H7 (cell line): Measurements from ENCODE around the gene HOMER3. TPM values are rescaled to one million over a fixed set of nuclear protein-coding genes. Genes with fewer than 3 reads are reported as not detected.
A peak's percentile ranks its signal among the peaks of the same experiment; 100 is the strongest.
"Not testable (repeated sequence)": the region's sequence is repeated elsewhere in the genome, so short reads cannot be mapped to it uniquely, and the experiment has no call there.

Source experiments
- DNase-seq: peaks from one replicate; pipeline ENCODE4 v3.0.0; 2012
- H3K27me3 ChIP-seq: 2 replicates; pipeline ENCODE4 v1.6.0; 2011; ENCODE audit warnings: mild to moderate bottlenecking, low read length; ENCODE audit not compliant: control insufficient read depth, insufficient read depth
- H3K36me3 ChIP-seq: replicated peaks from 2 replicates; pipeline ENCODE4 v1.5.1; 2011; ENCODE audit warnings: low read length; ENCODE audit not compliant: control insufficient read depth, insufficient read depth
- H3K4me3 ChIP-seq: 2 replicates; pipeline ENCODE4 v1.5.1; 2011; ENCODE audit warnings: low read depth, mild to moderate bottlenecking, control low read depth, low read length, moderate library complexity; ENCODE audit not compliant: insufficient read depth
- total RNA-seq: library from RNA; depleted of rRNA; stranded (reverse); fragments of >200 nt; shearing (Covaris generic); gene quantifications from 2 replicates; pipeline ENCODE4 v1.2.3, GENCODE V29; 2014

HOMER3 gene
- total RNA-seq, 1 experiment from 2014 or later = 25.1 TPM

GRCh38 chr19:18922228-18922985 is 18.6 kb downstream of the HOMER3 start:
- DNase-seq = no peak
- Histone ChIP-seq H3K4me3 (no peak overlapping the region), H3K36me3 (peaks cover 15% of the 10 kb centered on the region), H3K27me3 (no peaks in the 10 kb centered on the region)

- peaks cover 15% of the 10 kb centered on the region for H3K36me3 ChIP-seq
- no peak for DNase-seq
- H3K4me3 ChIP-seq = no peak overlapping the region
- no peaks in the 10 kb centered on the region for H3K27me3 ChIP-seq
These were observed 19.4 kb downstream of the HOMER3 start for GRCh38 chr19:18921593-18921992.

GRCh38 chr19:18920400-18920799 is 20.6 kb downstream of the HOMER3 start:
- Histone ChIP-seq H3K27me3 (no peaks in the 10 kb centered on the region), H3K36me3 (peaks cover 9% of the 10 kb centered on the region), H3K4me3 (peak overlapping the region; percentile 91)
- DNase-seq = no peak

- H3K27me3 ChIP-seq = no peaks in the 10 kb centered on the region
- peak overlapping the region; percentile 91 for H3K4me3 ChIP-seq
- peaks cover 9% of the 10 kb centered on the region for H3K36me3 ChIP-seq
- DNase-seq = no peak
These were observed 21.2 kb downstream of the HOMER3 start for GRCh38 chr19:18919900-18920214.

- H3K4me3 ChIP-seq = peak within 1 kb of the TSS; percentile 91
- no peaks in the 10 kb centered on the region for H3K27me3 ChIP-seq
- peaks cover 7% of the 10 kb centered on the region for H3K36me3 ChIP-seq
- peak; percentile 100 for DNase-seq
These were observed 21.7 kb downstream of the HOMER3 start, which contains the start of the genes COPE and DDX49 for GRCh38 chr19:18919086-18919899. COPE (minus strand) TSS chr19:18919387; CDS start chr19:18919348, 39 bp downstream. DDX49 (plus strand) TSS chr19:18919715; CDS start chr19:18919742, 27 bp downstream.

GRCh38 chr19:18917593-18917992 is 23.4 kb downstream of the HOMER3 start:
- H3K36me3 ChIP-seq, H3K27me3 ChIP-seq, DNase-seq, H3K4me3 ChIP-seq: not testable (repeated sequence)

- H3K27me3 ChIP-seq = no peaks in the 10 kb centered on the region
- peak; percentile 90 for DNase-seq
- H3K36me3 ChIP-seq = no peaks in the 10 kb centered on the region; the same call in none of the 2 replicates
- no peak overlapping the region for H3K4me3 ChIP-seq
These were observed 25.4 kb downstream of the HOMER3 start for GRCh38 chr19:18915639-18916038.

GRCh38 chr19:18913466-18913865 is 27.6 kb downstream of the HOMER3 start:
- no peak for DNase-seq
- Histone ChIP-seq H3K4me3 (no peak overlapping the region), H3K36me3 (no peaks in the 10 kb centered on the region; the same call in none of the 2 replicates), H3K27me3 (no peaks in the 10 kb centered on the region)

GRCh38 chr19:18912933-18913332 is 28.1 kb downstream of the HOMER3 start:
- H3K4me3 ChIP-seq = no peak overlapping the region
- H3K27me3 ChIP-seq = no peaks in the 10 kb centered on the region
- H3K36me3 ChIP-seq = no peaks in the 10 kb centered on the region; the same call in none of the 2 replicates
- no peak for DNase-seq

- H3K27me3 ChIP-seq = no peaks in the 10 kb centered on the region
- no peaks in the 10 kb centered on the region; the same call in none of the 2 replicates for H3K36me3 ChIP-seq
- DNase-seq = no peak
- H3K4me3 ChIP-seq = no peak overlapping the region
These were observed 30.1 kb downstream of the HOMER3 start for GRCh38 chr19:18910801-18911436.

- Histone ChIP-seq H3K36me3 (no peaks in the 10 kb centered on the region; the same call in none of the 2 replicates), H3K4me3 (no peak overlapping the region), H3K27me3 (no peaks in the 10 kb centered on the region)
- DNase-seq = no peak
These were observed 31.0 kb downstream of the HOMER3 start for GRCh38 chr19:18910010-18910409.

GRCh38 chr19:18908917-18909619 is 31.9 kb downstream of the HOMER3 start:
- no peak overlapping the region for H3K4me3 ChIP-seq
- no peaks in the 10 kb centered on the region; the same call in none of the 2 replicates for H3K36me3 ChIP-seq
- no peaks in the 10 kb centered on the region for H3K27me3 ChIP-seq
- no peak for DNase-seq

GRCh38 chr19:18906605-18907519 is 34.2 kb downstream of the HOMER3 start:
- H3K36me3 ChIP-seq = no peaks in the 10 kb centered on the region; the same call in none of the 2 replicates
- DNase-seq = no peak
- no peaks in the 10 kb centered on the region for H3K27me3 ChIP-seq
- H3K4me3 ChIP-seq = no peak overlapping the region
